GM10847 (cell line): ENCODE results near the gene EFHD2.

ENCODE experiments used
- POLR2A ChIP-seq: IDR thresholded peaks from 2 replicates; pipeline ENCODE4 v1.6.1; 2011; ENCODE audit not compliant: insufficient read length; ENCODE audit errors: extremely low read depth

EFHD2 gene

DNA sequence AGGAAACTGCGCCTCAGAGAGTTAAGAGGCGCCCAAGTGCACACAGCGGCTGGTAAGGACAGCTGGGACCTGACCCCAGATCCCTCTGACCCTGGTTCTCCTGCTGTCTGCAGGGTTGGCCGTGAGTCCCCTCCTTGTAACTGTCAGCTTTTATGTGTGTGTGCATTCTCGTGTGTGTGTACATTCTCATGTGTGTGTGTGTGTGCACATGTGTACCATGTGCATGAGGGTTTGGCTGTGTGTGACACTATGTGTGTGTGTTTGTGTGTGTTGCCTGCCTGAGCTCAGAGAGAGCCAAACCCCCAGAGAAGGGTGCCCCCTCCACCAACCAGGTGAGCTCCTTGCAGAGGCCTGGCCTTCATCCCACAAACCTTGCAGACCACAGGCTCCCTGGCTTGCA is 25.9 kb upstream of the EFHD2 start:
- TF ChIP-seq POLR2A, result no peak

- no peak for TF ChIP-seq POLR2A
These were observed 25.3 kb upstream of the EFHD2 start for GRCh38 chr1:15384301-15384901.

DNA sequence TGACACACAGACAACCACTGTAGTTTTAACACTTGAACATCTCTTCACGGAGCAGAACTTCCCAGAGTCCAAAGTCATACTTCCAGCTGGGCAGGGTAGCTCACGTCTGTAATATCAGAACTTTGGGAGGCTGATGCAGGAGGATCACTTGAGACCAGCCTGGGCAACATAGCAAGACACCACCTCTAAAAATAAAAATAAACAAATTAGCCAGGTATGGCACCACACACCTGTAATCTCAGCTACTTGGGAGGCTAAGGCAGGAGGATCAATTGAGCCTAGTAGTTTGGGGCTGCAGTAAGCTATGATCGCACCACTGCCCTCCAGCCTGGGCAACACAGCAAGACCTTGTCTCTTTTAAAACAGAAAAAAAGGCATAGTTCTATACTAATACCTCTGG is 24.3 kb upstream of the EFHD2 start:
- TF ChIP-seq POLR2A, result no peak

DNA sequence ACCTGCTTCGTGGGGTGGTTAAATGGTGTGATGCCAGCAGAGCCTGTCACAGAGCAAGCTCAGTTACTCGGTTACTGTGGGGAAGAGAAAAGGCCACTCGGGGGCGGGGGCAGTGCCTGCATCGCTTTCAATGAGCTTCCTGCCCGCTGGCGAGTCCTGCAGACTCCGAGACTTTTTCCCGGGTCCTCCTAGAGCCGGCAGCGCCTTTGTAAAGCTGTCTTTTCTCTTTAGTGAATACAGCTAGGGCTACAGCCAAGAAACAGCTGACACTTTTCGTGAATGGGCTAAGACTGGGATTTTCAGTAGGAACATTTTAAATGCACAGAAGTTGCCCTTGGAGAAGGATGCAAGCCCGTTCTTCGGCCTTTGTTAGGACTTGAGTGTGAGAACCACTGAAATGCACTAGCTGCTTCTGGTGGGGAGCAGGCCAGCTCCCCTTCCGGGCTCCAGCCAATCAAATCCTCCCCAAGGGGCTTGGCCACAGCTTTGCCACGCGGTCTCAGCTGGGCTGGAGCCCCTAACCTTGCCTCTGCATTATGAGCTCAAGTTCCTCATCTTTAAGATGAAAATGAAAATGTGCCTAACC is 23.4 kb upstream of the EFHD2 start:
- no peak for TF ChIP-seq POLR2A

- TF ChIP-seq POLR2A, result no peak
These were observed 21.3 kb upstream of the EFHD2 start for GRCh38 chr1:15388201-15388880.

DNA sequence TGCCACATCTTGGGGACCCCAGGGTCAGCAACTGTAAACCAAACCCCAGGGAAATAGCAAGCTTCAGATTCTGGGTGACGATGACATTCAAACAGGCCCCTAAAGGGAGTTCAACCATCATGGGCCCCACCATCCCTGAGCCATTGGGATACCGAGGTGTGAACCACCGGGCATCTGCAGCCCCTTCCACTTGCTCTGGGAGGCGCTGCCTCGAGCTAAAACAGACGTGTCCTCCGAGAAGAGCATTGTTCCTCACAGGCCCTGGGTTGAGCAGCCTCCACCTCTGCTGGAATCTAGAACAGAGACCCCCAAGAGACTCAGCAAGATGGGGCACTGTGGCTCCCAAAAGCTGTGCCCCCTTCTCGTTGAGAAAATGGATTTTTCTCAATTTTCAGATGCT is 19.0 kb upstream of the EFHD2 start:
- no peak for TF ChIP-seq POLR2A

DNA sequence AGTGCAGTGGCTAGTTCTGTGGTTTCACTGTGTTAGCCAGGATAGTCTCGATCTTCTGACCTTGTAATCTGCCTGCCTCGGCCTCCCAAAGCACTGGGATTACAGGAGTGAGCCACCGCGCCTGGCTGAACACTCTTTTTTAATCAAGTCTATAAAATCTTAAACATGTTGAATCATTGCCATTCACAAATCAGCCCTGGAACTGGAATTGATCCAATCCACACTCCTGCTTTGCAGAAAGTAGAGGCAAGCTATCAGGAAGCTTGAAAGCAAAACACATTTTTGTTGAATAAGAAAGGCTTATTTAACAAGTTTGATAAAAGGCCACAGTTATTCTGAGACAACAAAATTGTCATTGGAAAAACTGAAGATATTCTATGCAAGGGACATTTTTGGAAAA is 18.3 kb upstream of the EFHD2 start:
- TF ChIP-seq POLR2A, result no peak

- TF ChIP-seq POLR2A, result no peak
These were observed 16.0 kb upstream of the EFHD2 start for GRCh38 chr1:15393475-15394257.

DNA sequence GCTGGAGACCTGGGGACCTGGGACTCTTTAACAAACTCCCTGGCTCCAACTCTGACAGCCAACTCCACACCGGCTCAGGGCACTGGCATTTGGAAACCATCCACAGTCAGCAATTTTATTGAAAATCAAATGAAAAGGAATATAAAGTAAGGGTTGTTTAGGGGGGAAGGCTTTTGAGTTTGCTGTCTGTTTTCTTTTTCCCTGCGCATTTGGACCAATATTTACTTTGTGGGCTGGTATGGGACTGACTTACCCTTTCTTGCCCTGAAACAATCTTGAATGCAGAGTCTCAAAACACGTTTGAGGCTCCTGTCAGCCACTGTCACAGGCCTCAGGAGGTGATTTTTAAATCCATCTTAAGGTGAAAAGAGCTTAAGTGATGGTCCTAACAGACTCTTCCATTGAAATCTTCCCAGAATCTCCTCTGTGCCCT is 15.4 kb upstream of the EFHD2 start:
- no peak for TF ChIP-seq POLR2A

GRCh38 chr1:15397236-15397635 is 12.5 kb upstream of the EFHD2 start:
- TF ChIP-seq POLR2A, result no peak

DNA sequence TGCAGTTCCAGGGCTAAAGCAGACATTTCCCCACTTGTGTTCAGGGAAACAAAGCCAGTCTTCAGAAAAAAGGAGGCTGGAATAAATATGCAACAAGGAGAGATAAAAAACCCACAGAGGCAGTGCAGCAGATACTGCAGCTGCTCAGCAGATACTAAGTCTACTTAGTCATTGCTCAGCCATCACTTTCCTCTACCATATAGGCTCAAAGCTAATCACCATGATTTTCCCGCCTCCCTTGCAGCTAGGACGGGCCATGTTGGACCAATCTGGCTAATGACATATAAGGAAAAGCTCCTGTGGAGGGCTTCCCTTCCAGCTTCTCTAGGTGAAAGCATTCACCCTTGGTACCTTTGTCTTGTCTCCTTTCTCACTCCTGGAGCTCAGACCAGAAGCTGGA is 10.0 kb upstream of the EFHD2 start:
- no peak for TF ChIP-seq POLR2A

DNA sequence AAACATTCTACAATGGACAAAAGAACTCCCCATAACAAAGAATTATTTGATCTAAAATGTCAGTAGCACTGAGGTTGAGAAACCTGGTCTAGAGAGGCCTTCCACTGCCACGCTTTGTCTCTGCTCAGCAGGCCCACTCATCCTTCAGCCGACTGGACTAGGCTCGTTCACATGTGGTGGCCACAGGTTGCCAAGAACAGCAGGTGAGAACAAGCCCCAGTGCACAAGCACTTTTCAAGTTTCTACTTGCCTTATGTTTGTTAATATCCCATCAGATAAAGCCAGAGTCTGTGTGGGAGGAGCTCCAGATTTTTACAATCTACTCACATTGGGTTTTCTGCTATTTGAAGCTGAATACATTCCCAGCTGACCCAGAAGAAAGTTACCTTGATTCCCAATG is 9.1 kb upstream of the EFHD2 start:
- no peak for TF ChIP-seq POLR2A

- TF ChIP-seq POLR2A, result no peak
These were observed 8.2 kb upstream of the EFHD2 start for GRCh38 chr1:15401391-15402055.

GRCh38 chr1:15402809-15403450 is 6.8 kb upstream of the EFHD2 start:
- TF ChIP-seq POLR2A, result no peak

- no peak for TF ChIP-seq POLR2A
These were observed 5.6 kb upstream of the EFHD2 start for GRCh38 chr1:15403962-15404580.
